Measurements from ENCODE around the gene MTMR2. TPM values are rescaled to one million over a fixed set of nuclear protein-coding genes. Genes with fewer than 3 reads are reported as not detected.
A peak's percentile ranks its signal among the peaks of the same experiment; 100 is the strongest.

The MTMR2 gene
- total and polyA plus RNA-seq, 10 of the 15 experiments (the other 5 are each of a cell fraction or from before 2014, with no cell fraction given): 7.6 to 46.6 (median 22.5) TPM

GRCh38 chr11:95972060-95972459 is 48.2 kb upstream of the MTMR2 start (continued):
- TF ChIP-seq NFYA (IDR thresholded peaks at IDR 0.05; ENCODE audit: borderline replicate concordance, low read depth, low read length) (no peak), EP300 (IDR thresholded peaks at IDR 0.05; ENCODE audit: borderline replicate concordance in 1 of 2, control insufficient read depth in 1 of 2, low read depth in 2 of 2, low read length in 2 of 2) (no peak)

GRCh38 chr11:95968585-95968984 is 44.7 kb upstream of the MTMR2 start:
- H3K9me3 ChIP-seq (replicated peaks; ENCODE audit: control insufficient read depth, insufficient read depth, low read length): no peaks in the 10 kb centered on the region
- no peak overlapping the region for H3K4me2 ChIP-seq (ENCODE audit: control insufficient read depth, insufficient read depth)
- intact Hi-C loops (cut with micrococcal nuclease; ENCODE audit: unreplicated experiment): loop anchor here (1.0 to 5.0 kb wide), 2 partner anchors 132 to 816 kb away; no protein-coding TSS in a partner anchor
- no peaks in the 10 kb centered on the region for H3K4me1 ChIP-seq (ENCODE audit: control insufficient read depth, insufficient read depth, low read length)
- ChIA-PET SMC1A (ENCODE audit: uncharacterized antibody, unreplicated experiment) (interaction anchor here (0.8 to 1.4 kb wide), 4 partner anchors 8 to 814 kb away, joined by 3 to 5 read pairs (median 3); partner anchors contain the start of gene MAML2), POLR2A (no interaction called here), CTCF (interaction anchor here (0.6 to 1.5 kb wide), 5 partner anchors 8 to 374 kb away, joined by 3 to 6 read pairs (median 4); partner anchors contain the start of gene MAML2), RAD21 (ENCODE audit: unreplicated experiment) (interaction anchor here (2.0 kb wide), 1 partner anchor 426 kb away, joined by 6 read pairs; no protein-coding TSS in a partner anchor)
- FAIRE-seq: no peak
- no peaks in the 10 kb centered on the region for H3K27me3 ChIP-seq (replicated peaks in 1 of 2; ENCODE audit: control insufficient read depth in 2 of 2, insufficient read depth in 2 of 2, low read length in 1 of 2)
- H3K36me3 ChIP-seq (ENCODE audit: control insufficient read depth in 2 of 2, insufficient read depth in 2 of 2, low read length in 1 of 2): no peaks in the 10 kb centered on the region
- ATAC-seq: no peak
- H3K9ac ChIP-seq (ENCODE audit: control insufficient read depth, insufficient read depth, low read length): no peak overlapping the region
- H2AFZ ChIP-seq (ENCODE audit: control insufficient read depth, low read depth, low read length): no peak overlapping the region
- BruUV-seq (replicated peaks): no TSS peak
- DNase-seq (ENCODE audit: low read depth, low spot score): no peak
- 40% methylated on average over 1 of the region's 1 CpG for WGBS (ENCODE audit: insufficient coverage, insufficient replicate concordance, low lambda C conversion rate, missing lambda C conversion rate)
- no peak overlapping the region for H3K27ac ChIP-seq (ENCODE audit: control insufficient read depth, insufficient read depth)
- H3K79me2 ChIP-seq (ENCODE audit: control insufficient read depth, insufficient read depth, low read length): no peaks in the 10 kb centered on the region
- no peak overlapping the region for H3K4me3 ChIP-seq
- no peaks in the 10 kb centered on the region for H4K20me1 ChIP-seq (ENCODE audit: control insufficient read depth, insufficient read depth)
- in situ Hi-C loops (cut with MboI): no loop called here
- TF ChIP-seq, protein P1, sequence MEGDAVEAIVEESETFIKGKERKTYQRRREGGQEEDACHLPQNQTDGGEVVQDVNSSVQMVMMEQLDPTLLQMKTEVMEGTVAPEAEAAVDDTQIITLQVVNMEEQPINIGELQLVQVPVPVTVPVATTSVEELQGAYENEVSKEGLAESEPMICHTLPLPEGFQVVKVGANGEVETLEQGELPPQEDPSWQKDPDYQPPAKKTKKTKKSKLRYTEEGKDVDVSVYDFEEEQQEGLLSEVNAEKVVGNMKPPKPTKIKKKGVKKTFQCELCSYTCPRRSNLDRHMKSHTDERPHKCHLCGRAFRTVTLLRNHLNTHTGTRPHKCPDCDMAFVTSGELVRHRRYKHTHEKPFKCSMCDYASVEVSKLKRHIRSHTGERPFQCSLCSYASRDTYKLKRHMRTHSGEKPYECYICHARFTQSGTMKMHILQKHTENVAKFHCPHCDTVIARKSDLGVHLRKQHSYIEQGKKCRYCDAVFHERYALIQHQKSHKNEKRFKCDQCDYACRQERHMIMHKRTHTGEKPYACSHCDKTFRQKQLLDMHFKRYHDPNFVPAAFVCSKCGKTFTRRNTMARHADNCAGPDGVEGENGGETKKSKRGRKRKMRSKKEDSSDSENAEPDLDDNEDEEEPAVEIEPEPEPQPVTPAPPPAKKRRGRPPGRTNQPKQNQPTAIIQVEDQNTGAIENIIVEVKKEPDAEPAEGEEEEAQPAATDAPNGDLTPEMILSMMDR (IDR thresholded peaks at IDR 0.05 in 2 of 3, conservative IDR thresholded peaks at IDR 0.05 in 1 of 3; ENCODE audit: control insufficient read depth in 2 of 3, extremely low read depth in 1 of 3, insufficient read depth in 1 of 3, low read depth in 3 of 3, low read length in 3 of 3): peak in 2 of 3 experiments; percentile 24 to 26; a peak in 2 of 6 replicates
- peak; percentile 25; the same call in 1 of the 2 replicates for TF ChIP-seq SMC3 (IDR thresholded peaks at IDR 0.05; ENCODE audit: borderline replicate concordance, low read length)
- no peak for TF ChIP-seq NFYA (IDR thresholded peaks at IDR 0.05; ENCODE audit: borderline replicate concordance, low read depth, low read length)
- TF ChIP-seq E2F8 (IDR thresholded peaks at IDR 0.05; ENCODE audit: low read depth, partially characterized antibody): no peak
- TF ChIP-seq PML (IDR thresholded peaks at IDR 0.05; ENCODE audit: low read length): no peak
- no peak for TF ChIP-seq SMARCA5 (IDR thresholded peaks at IDR 0.05)
- 0 out of 2 replicates have a peak, but pooled peaks have one; percentile 10 for TF ChIP-seq RAD21 (IDR thresholded peaks at IDR 0.05; ENCODE audit: insufficient read depth, low read depth, low read length)
- TF ChIP-seq NFIC (IDR thresholded peaks at IDR 0.05; ENCODE audit: low read depth, low read length): no peak
- TF ChIP-seq, protein P2, sequence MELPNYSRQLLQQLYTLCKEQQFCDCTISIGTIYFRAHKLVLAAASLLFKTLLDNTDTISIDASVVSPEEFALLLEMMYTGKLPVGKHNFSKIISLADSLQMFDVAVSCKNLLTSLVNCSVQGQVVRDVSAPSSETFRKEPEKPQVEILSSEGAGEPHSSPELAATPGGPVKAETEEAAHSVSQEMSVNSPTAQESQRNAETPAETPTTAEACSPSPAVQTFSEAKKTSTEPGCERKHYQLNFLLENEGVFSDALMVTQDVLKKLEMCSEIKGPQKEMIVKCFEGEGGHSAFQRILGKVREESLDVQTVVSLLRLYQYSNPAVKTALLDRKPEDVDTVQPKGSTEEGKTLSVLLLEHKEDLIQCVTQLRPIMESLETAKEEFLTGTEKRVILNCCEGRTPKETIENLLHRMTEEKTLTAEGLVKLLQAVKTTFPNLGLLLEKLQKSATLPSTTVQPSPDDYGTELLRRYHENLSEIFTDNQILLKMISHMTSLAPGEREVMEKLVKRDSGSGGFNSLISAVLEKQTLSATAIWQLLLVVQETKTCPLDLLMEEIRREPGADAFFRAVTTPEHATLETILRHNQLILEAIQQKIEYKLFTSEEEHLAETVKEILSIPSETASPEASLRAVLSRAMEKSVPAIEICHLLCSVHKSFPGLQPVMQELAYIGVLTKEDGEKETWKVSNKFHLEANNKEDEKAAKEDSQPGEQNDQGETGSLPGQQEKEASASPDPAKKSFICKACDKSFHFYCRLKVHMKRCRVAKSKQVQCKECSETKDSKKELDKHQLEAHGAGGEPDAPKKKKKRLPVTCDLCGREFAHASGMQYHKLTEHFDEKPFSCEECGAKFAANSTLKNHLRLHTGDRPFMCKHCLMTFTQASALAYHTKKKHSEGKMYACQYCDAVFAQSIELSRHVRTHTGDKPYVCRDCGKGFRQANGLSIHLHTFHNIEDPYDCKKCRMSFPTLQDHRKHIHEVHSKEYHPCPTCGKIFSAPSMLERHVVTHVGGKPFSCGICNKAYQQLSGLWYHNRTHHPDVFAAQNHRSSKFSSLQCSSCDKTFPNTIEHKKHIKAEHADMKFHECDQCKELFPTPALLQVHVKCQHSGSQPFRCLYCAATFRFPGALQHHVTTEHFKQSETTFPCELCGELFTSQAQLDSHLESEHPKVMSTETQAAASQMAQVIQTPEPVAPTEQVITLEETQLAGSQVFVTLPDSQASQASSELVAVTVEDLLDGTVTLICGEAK (IDR thresholded peaks at IDR 0.05; ENCODE audit: borderline replicate concordance): no peak
- no peak for TF ChIP-seq NR2C2 (IDR thresholded peaks at IDR 0.05; ENCODE audit: borderline replicate concordance, control insufficient read depth, insufficient read length, low read depth)
- no peak for TF ChIP-seq HDAC2 (IDR thresholded peaks at IDR 0.05)
- no peak for TF ChIP-seq ZZZ3 (IDR thresholded peaks at IDR 0.05; ENCODE audit: control insufficient read depth, insufficient read length, low read depth)
